HepG2 (cell line): Measurements from ENCODE around the gene CD4. TPM values are rescaled to one million over a fixed set of nuclear protein-coding genes. Genes with fewer than 3 reads are reported as not detected.

ENCODE experiments used
- ARNT ChIP-seq: fragments of 450-650 bp; IDR thresholded peaks from 2 replicates; pipeline ENCODE4 v1.6.1; 2017
- CENPX ChIP-seq: sonication (generic); formaldehyde crosslinking; IDR thresholded peaks from 2 replicates; pipeline ENCODE4 v1.9.0; 2021; ENCODE audit warnings: mild to moderate bottlenecking, missing genetic modification reagents, moderate library complexity
- FOSL1 ChIP-seq: sonication (generic); formaldehyde crosslinking; IDR thresholded peaks from 2 replicates; pipeline ENCODE4 v1.9.0; 2021; ENCODE audit warnings: missing genetic modification reagents, borderline replicate concordance
- FOXM1 ChIP-seq: sonication (generic); formaldehyde crosslinking; IDR thresholded peaks from 2 replicates; pipeline ENCODE4 v1.5.0; 2020; ENCODE audit warnings: missing genetic modification reagents
- GZF1 ChIP-seq: sonication (generic); formaldehyde crosslinking; IDR thresholded peaks from 2 replicates; pipeline ENCODE4 v1.5.1; 2020; ENCODE audit warnings: mild to moderate bottlenecking, missing genetic modification reagents
- KDM2A ChIP-seq: sonication (generic); formaldehyde crosslinking; IDR thresholded peaks from 2 replicates; pipeline ENCODE4 v1.4.0; 2020; ENCODE audit warnings: low read depth, missing genetic modification reagents, borderline replicate concordance
- KDM4B ChIP-seq: sonication (generic); formaldehyde crosslinking; IDR thresholded peaks from 2 replicates; pipeline ENCODE4 v1.4.0; 2020; ENCODE audit warnings: missing genetic modification reagents
- NCOR1 ChIP-seq: fragments of 200-600 bp; sonication (generic); IDR thresholded peaks from 2 replicates; pipeline ENCODE4 v1.7.0; 2017; ENCODE audit warnings: antibody characterized with exemption, low read length, borderline replicate concordance
- NFYC ChIP-seq: IDR thresholded peaks from 2 replicates; pipeline ENCODE4 v1.6.1; 2016; ENCODE audit warnings: missing genetic modification reagents, missing compliant biosample characterization
- RCOR2 ChIP-seq: IDR thresholded peaks from 2 replicates; pipeline ENCODE4 v1.6.1; 2016; ENCODE audit warnings: missing biosample characterization, missing genetic modification reagents
- ZNF124 ChIP-seq: sonication (generic); formaldehyde crosslinking; IDR thresholded peaks from 2 replicates; pipeline ENCODE4 v1.4.0; 2020; ENCODE audit warnings: missing genetic modification reagents
- ZNF546 ChIP-seq: sonication (generic); formaldehyde crosslinking; conservative IDR thresholded peaks from 2 replicates; pipeline ENCODE4 v1.8.1; 2023; ENCODE audit warnings: mild to moderate bottlenecking, missing genetic modification reagents
- polyA plus RNA-seq, 8 experiments: library from polyadenylated mRNA; depleted of rRNA in 3 of 8; stranded (reverse) in 7 of 8; unstranded in 1 of 8; fragments of >200 nt; fragmentation: Illumina TruSeq in 4 of 8; extraction: Trizol in 4 of 8; gene quantifications; 2 replicates each; pipeline versions ENCODE4 v1.2.1 to v1.2.3, GENCODE V29; 2011 to 2016; ENCODE audit warnings: low read depth in 4 of 8, missing spikeins in 1 of 8, mixed read lengths in 1 of 8; ENCODE audit not compliant: insufficient read depth in 1 of 8
- total RNA-seq, 5 experiments: library from RNA; depleted of rRNA; stranded (reverse); fragments of >200 nt; fragmentation: Illumina TruSeq; extraction: Trizol; gene quantifications; 2 replicates each; pipeline ENCODE4 v1.2.3, GENCODE V29; 2016; ENCODE audit warnings: low read depth in 1 of 5
- TF ChIP-seq, protein P1 (sequence below): sonication (generic); formaldehyde crosslinking; IDR thresholded peaks from 2 replicates; pipeline ENCODE4 v1.4.0; 2020; ENCODE audit warnings: missing genetic modification reagents
- TF ChIP-seq, protein P2 (sequence below): sonication (generic); formaldehyde crosslinking; IDR thresholded peaks from 2 replicates; pipeline ENCODE4 v1.8.1; 2023; ENCODE audit warnings: mild to moderate bottlenecking, missing genetic modification reagents, borderline replicate concordance
- TF ChIP-seq, protein P3 (sequence below), 2 experiments: IDR thresholded peaks; 2 replicates each; pipeline ENCODE4 v1.6.1; 2011 to 2012; ENCODE audit warnings: low read length in 2 of 2, borderline replicate concordance in 1 of 2, low read depth in 1 of 2, mild to moderate bottlenecking in 1 of 2, moderate library complexity in 1 of 2
- TF ChIP-seq, protein P4 (sequence below): sonication (generic); formaldehyde crosslinking; IDR thresholded peaks from 2 replicates; pipeline ENCODE4 v1.5.1; 2020; ENCODE audit warnings: missing genetic modification reagents, mild to moderate bottlenecking, borderline replicate concordance
- TF ChIP-seq, protein P5 (sequence below): IDR thresholded peaks from 2 replicates; pipeline ENCODE4 v1.6.1; 2016
- TF ChIP-seq, protein P6 (sequence below): sonication (generic); formaldehyde crosslinking; IDR thresholded peaks from 2 replicates; pipeline ENCODE4 v1.8.0; 2022; ENCODE audit warnings: mild to moderate bottlenecking, missing genetic modification reagents, moderate library complexity

CD4 gene
- total and polyA plus RNA-seq, 2 of the 13 experiments (the other 11 are each of a cell fraction or from before 2014, with no cell fraction given), result 0.07 to 0.95 TPM

DNA sequence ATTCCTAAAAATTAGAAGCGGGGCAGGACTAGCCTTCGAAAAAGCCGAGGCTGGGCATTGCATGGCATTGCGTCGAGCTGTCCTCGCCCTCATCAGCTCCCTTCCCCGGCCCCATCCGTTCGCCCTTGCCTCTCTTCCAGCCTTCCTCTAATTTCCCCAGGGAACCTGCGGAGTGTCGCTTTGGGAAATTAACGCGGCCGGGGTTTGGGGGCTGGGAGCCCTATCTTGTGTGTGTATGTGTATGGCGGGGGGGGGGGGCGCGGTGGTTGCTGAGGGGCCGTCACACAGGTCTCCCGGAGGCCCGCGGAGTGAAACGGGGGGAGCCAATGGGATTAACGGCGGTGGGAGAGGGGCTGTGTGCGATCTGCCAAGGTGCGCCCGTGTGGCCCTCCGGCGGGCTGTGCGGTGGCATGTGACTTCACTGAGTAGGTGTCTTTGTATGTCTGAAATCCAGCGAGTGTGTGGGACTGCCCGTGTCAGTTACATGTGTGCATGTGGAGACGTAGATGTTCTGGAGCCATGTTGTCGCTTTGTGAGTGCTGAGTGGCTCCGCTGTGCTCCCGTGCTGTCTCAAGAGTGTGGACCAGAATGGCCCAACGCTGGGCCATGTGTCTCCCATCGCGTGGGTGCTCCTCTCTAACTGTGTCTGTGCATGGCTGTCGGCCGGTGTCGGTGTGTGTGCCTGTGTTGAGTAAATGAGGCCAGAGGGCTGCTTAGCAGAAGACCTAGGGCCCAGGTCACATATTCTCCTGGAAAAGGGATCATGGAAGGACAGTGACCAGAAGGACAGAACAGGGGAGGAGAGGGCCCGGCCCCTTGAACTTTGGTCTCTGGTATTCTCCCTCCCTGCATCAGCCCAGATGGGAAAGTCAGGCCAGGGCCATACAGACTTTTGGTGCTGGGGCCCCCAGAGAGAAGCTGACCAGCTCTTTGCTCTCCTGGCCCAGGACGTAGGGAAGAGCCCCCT lies 21.7 kb upstream of the CD4 start (continued):
- TF ChIP-seq, protein P1, sequence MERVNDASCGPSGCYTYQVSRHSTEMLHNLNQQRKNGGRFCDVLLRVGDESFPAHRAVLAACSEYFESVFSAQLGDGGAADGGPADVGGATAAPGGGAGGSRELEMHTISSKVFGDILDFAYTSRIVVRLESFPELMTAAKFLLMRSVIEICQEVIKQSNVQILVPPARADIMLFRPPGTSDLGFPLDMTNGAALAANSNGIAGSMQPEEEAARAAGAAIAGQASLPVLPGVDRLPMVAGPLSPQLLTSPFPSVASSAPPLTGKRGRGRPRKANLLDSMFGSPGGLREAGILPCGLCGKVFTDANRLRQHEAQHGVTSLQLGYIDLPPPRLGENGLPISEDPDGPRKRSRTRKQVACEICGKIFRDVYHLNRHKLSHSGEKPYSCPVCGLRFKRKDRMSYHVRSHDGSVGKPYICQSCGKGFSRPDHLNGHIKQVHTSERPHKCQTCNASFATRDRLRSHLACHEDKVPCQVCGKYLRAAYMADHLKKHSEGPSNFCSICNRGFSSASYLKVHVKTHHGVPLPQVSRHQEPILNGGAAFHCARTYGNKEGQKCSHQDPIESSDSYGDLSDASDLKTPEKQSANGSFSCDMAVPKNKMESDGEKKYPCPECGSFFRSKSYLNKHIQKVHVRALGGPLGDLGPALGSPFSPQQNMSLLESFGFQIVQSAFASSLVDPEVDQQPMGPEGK (CRISPR knock-in tag), result peak; percentile 67
- no peak for TF ChIP-seq KDM4B (CRISPR knock-in tag)
- TF ChIP-seq ARNT, result no peak
- TF ChIP-seq, protein P2, sequence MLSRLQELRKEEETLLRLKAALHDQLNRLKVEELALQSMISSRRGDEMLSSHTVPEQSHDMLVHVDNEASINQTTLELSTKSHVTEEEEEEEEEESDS (CRISPR knock-in tag), result no peak
- TF ChIP-seq FOSL1 (CRISPR knock-in tag), result no peak
- TF ChIP-seq, protein P3, sequence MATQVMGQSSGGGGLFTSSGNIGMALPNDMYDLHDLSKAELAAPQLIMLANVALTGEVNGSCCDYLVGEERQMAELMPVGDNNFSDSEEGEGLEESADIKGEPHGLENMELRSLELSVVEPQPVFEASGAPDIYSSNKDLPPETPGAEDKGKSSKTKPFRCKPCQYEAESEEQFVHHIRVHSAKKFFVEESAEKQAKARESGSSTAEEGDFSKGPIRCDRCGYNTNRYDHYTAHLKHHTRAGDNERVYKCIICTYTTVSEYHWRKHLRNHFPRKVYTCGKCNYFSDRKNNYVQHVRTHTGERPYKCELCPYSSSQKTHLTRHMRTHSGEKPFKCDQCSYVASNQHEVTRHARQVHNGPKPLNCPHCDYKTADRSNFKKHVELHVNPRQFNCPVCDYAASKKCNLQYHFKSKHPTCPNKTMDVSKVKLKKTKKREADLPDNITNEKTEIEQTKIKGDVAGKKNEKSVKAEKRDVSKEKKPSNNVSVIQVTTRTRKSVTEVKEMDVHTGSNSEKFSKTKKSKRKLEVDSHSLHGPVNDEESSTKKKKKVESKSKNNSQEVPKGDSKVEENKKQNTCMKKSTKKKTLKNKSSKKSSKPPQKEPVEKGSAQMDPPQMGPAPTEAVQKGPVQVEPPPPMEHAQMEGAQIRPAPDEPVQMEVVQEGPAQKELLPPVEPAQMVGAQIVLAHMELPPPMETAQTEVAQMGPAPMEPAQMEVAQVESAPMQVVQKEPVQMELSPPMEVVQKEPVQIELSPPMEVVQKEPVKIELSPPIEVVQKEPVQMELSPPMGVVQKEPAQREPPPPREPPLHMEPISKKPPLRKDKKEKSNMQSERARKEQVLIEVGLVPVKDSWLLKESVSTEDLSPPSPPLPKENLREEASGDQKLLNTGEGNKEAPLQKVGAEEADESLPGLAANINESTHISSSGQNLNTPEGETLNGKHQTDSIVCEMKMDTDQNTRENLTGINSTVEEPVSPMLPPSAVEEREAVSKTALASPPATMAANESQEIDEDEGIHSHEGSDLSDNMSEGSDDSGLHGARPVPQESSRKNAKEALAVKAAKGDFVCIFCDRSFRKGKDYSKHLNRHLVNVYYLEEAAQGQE (IDR thresholded peaks at IDR 0.05; ENCODE audit: borderline replicate concordance in 1 of 2, low read depth in 1 of 2, low read length in 2 of 2), result no peak
- TF ChIP-seq FOXM1, result no peak
- TF ChIP-seq NFYC (CRISPR knock-in tag), result no peak
- no peak for TF ChIP-seq ZNF124 (CRISPR knock-in tag)
- TF ChIP-seq RCOR2 (CRISPR knock-in tag), result no peak
- TF ChIP-seq ZNF546 (CRISPR knock-in tag), result no peak
- TF ChIP-seq, protein P4, sequence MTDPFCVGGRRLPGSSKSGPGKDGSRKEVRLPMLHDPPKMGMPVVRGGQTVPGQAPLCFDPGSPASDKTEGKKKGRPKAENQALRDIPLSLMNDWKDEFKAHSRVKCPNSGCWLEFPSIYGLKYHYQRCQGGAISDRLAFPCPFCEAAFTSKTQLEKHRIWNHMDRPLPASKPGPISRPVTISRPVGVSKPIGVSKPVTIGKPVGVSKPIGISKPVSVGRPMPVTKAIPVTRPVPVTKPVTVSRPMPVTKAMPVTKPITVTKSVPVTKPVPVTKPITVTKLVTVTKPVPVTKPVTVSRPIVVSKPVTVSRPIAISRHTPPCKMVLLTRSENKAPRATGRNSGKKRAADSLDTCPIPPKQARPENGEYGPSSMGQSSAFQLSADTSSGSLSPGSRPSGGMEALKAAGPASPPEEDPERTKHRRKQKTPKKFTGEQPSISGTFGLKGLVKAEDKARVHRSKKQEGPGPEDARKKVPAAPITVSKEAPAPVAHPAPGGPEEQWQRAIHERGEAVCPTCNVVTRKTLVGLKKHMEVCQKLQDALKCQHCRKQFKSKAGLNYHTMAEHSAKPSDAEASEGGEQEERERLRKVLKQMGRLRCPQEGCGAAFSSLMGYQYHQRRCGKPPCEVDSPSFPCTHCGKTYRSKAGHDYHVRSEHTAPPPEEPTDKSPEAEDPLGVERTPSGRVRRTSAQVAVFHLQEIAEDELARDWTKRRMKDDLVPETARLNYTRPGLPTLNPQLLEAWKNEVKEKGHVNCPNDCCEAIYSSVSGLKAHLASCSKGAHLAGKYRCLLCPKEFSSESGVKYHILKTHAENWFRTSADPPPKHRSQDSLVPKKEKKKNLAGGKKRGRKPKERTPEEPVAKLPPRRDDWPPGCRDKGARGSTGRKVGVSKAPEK (CRISPR knock-in tag), result no peak
- TF ChIP-seq, protein P5, sequence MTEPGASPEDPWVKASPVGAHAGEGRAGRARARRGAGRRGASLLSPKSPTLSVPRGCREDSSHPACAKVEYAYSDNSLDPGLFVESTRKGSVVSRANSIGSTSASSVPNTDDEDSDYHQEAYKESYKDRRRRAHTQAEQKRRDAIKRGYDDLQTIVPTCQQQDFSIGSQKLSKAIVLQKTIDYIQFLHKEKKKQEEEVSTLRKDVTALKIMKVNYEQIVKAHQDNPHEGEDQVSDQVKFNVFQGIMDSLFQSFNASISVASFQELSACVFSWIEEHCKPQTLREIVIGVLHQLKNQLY (CRISPR knock-in tag), result no peak
- TF ChIP-seq NCOR1, result peak; percentile 68; the same call in 1 of the 2 replicates
- TF ChIP-seq, protein P6, sequence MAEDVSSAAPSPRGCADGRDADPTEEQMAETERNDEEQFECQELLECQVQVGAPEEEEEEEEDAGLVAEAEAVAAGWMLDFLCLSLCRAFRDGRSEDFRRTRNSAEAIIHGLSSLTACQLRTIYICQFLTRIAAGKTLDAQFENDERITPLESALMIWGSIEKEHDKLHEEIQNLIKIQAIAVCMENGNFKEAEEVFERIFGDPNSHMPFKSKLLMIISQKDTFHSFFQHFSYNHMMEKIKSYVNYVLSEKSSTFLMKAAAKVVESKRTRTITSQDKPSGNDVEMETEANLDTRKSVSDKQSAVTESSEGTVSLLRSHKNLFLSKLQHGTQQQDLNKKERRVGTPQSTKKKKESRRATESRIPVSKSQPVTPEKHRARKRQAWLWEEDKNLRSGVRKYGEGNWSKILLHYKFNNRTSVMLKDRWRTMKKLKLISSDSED, result no peak
- no peak for TF ChIP-seq CENPX (CRISPR knock-in tag)
- TF ChIP-seq GZF1 (CRISPR knock-in tag), result no peak
- no peak; the same call in 1 of the 2 replicates for TF ChIP-seq KDM2A (CRISPR knock-in tag)
